ENCODE measurements around the gene HOXA10. TPM values are rescaled to one million over a fixed set of nuclear protein-coding genes. Genes with fewer than 3 reads are reported as not detected.
A peak's percentile ranks its signal among the peaks of the same experiment; 100 is the strongest.

Gene HOXA10
- total RNA-seq, 2 donors from 2014 or later = 0.10 to 0.21 TPM

DNA sequence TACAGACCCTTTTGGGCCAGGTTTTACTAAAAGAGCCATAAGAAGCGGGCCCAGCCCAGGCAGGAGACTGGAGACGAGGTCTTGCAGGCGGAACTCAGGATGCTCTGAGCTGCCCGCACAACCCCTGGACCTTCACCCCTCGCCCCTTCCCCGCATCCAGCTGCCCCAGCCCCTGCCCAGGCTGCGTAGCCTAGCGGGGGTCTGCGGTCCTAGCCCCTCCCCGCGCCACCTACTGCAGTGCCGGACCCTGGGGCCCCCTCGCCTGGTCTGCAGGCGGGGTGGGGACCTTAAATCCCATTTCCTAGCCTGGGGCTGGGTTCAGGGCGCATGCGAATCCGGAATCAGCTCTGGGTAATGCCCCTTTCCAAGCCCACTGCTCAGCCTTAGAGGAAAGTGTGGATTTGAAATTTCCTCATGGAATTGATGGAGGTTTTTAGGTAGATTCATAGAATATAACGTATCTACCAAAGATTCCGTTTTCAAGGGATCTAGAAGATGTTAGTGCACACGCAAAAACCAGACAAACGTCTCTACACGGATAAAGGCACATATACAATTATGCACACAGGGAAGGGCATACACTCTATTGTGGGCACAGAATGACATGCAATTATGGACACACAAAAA is 21.2 kb downstream of the HOXA10 start:
- ATAC-seq = no peak
- intact Hi-C loops (cut with DNase I) = no loop called here
- no peak for DNase-seq

DNA sequence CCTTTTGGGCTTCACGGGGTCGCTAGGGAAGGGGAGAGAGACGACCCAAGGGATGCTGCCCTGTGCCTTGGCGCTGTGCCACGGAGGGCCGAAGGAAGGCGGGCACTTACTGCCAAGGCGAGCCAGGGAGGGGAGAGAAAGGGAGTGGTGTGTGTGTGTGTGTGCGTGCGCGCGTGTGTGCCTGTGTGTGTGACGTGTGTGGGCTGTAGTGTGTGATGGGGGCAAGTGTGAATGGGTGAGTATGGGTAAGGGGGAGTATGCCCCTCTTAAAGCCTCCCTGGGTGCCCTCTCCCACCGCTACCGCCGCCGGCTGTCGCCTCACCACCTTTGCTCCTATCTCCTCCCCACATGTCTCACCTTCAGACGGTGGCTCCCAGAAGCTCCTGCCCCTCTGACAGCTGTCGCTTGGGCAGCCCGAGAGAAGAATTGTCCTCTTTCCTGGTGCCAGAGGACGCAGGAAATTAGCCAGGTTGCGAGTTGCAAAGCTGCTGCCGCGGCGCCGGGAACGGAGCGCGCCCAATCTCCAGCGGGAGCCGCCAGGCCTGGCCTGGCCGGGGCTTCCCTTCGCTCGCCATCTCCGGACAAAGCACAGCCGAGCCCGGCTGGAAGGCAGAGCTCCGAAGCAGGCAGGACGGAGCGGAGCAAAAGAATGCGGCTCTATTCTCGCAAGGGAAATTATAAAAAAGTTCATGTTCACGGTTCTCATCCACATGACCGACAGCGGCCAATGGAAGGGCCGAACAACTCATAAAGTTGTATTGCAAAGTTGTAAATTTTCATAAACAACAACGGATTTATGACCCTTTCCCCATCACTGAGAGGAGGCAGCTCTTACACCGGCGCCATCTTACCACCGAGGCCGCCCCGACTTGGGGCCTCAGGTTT is 21.9 kb downstream of the HOXA10 start, which contains the start of gene HOXA3:
HOXA3 (minus strand) TSS at position 653 of the 885 bp plus-strand sequence. CDS start 41,943 bp downstream, outside the sequence.
- no peak for DNase-seq
- intact Hi-C loops (cut with DNase I) = no loop called here
- no peak for ATAC-seq

DNA sequence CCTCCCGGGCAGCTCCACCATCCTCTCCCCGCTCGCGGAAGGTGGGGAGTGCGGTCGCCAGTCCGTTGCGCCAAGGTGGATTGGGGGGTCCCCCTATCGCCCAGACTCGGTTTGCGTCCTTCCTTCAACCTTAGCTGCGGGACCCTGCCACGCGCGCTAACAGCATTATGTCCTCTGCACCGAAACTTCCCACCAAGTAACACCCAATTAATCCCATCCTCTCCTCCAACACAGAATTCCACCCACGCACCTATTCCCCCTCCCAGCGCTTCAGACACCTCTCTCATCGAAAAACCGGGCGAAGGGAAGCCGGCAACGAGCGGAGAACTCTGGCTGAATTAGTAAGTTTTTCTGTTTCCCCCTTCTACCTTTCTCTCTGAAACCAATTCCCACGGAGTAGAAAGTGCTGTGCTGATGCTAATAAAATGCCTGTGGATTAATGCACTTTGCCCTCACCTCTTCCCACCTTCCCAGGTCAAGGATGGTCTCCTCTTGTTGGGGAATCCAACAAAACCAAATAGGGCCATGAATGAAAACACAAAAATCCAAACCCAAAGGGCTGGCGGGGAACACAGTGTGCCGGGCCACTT is 22.7 kb downstream of the HOXA10 start:
- intact Hi-C loops (cut with DNase I) = no loop called here
- DNase-seq (no peak), ATAC-seq (no peak)

DNA sequence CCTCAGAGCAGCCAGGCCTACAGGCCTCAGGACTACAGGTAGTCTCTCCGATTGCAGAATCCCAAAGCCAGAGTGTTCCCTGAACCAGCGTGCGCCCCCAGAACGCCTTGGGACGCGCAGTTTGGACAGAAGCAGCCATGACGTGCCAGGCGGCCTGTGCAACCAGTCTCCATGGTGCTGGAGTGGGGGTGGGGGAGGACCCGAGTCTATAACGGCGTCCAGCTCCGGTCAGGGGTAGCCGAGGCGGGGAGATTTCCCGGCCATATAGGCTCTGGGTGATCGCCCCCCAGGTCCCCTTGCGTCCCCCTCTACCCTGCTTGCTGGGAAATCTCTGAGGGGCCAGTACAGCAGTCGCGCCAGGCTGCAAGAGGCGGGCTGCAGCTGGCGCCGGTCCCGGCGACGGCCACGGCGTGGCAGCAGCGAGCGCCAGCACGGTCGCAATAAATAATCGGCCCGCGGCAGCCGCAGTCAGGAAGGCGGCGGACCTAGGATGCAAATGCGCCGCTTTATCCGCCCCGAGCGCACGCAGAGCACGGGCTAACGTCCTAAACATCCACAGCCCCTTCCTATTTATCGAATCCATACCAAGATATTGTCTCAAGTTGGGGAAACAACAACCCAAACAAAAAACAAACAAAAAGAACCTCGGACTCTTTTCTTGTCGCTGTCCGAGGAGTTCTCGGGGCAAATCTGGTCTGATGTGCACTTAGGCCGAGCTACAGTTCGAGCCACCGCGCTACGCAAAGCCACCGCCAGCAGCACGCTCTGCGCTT is 23.4 kb downstream of the HOXA10 start:
- ATAC-seq = peak; percentile 78 to 82
- DNase-seq = peak; percentile 72
- intact Hi-C loops (cut with DNase I) = no loop called here

- no peak for ATAC-seq
- DNase-seq = no peak
- intact Hi-C loops (cut with DNase I) = no loop called here
These were observed 24.1 kb downstream of the HOXA10 start for GRCh38 chr7:27149842-27150567.

DNA sequence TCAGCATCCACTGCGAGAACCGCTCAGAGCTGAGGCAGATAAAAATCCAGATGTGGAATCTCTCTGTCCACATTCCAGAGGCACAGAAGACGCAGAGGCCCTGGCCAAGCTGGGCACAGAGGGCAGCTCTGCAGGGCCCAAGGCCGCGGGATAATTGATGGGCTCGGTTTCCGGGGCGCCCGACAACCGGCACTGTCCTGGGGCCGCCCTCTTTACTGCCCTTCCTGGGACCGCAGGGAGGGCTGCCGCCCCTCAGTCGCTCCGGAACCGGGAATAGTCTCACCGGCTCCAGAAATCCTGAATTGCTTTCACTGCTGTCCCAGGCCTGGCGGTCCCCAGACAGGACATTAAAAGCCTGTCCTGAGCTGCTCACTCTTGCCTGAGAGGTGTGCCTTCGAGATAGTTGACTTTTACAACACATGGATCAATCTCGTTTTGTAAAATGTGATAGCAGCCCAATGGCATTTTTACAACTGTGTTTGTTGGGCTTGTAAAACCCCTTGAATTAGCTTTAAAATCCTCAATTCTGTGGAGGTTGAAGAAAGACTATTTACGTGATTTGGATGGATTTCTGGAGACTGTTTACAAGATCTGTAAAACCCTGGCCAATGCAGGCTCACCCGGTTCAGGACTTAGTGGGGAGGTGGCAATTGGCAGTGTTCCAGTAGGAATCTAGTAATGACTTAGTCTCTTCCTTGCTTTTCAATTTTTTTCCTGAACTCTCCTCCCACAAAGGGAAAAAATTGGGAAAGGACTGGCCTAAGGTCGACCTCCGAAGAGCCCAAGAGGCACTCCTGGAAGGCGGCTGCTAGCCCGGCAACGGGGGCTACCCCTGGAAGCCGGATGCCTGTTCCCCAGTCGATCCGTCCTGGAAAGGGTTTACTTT is 25.1 kb downstream of the HOXA10 start:
- intact Hi-C loops (cut with DNase I) = no loop called here
- DNase-seq (no peak), ATAC-seq (no peak)

- intact Hi-C loops (cut with DNase I) = no loop called here
- DNase-seq = no peak
These were observed 25.9 kb downstream of the HOXA10 start for GRCh38 chr7:27148031-27148755.

DNA sequence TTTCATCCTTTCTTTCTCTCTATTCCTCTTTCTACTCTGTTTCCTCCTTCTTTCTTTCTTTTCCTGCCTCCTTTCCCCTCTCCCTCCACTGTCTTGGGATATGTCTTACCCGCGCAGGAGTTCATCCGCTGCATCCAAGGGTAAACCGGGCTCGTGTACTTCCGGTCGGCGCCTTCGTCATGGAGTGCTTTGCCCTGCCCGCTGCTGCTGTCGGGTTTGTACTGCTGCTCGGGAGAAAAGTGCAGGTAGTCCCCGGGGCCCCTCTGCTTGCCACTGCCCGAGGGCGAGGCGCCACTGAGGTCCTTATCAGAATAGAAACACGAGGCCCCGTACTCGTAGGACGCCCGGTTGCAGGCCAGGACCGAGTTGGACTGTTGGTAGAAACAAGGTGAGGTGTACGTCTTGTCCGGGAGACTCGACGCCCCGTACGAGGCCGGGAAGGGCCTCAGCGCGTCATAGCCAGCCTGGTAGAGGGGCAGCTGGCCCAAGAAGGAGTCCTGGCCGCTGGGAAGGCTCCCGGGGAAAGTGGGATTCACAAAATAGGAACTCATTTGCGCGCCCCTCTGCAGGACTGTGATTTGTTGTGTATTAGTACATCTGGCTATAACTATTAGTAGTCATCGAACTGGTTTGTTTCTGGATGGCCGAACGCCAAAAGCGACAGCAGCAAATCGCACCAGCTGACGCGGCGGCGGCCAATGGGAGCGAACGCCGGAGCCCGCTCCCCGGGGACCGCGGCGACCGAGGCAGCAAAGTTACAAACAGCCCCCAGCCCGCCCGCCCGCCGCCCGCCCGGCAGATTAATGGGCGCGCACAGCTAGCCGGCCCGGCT is 26.7 kb downstream of the HOXA10 start, which contains the start of gene HOXA6:
HOXA6 (minus strand) TSS at position 576 of the 832 bp plus-strand sequence; CDS start at position 551, 25 bp downstream.
- intact Hi-C loops (cut with DNase I) = no loop called here
- no peak for ATAC-seq
- DNase-seq = no peak

More at GRCh38 chr7:27148031-27148755, 25.9 kb downstream of the HOXA10 start:
- no peak for ATAC-seq

DNA sequence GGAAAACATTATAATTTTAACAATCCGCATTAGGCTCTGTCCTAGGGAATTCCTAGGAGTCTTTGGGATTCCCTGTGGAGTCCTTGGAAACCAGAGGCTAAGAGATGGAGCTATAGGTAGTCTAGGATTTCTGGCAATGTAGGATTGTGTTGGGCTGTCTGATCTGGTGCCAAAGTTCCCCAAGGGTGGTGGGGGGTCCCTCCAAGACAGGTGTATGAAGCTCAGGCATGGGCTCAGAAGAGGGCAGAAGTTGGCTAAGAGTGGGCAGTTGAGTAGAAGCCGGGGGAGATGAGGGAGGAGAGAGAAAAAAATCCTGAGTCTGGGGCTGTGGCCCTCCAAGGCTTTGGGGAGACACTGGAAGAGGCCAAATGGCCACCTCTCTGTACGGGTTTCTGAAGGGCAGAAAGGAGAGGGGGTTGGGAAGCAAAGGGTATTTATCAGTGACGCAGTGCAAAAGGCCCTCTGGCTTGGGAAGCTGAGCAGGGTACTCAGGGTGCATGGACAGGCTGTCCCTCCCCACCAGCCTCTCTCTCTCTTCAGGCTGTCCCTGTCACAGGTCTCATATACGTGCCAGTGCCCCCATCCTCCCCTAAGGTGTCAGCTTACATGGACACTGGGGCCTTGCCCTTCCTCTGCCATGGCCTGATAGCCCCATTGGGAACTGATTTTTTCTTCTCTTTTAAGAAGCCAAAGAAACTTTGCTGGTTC is 27.5 kb downstream of the HOXA10 start:
- DNase-seq (no peak), ATAC-seq (no peak)
- intact Hi-C loops (cut with DNase I) = no loop called here

GRCh38 chr7:27145914-27146412 is 28.2 kb downstream of the HOXA10 start:
- ATAC-seq = no peak
- DNase-seq = no peak
- intact Hi-C loops (cut with DNase I) = no loop called here

DNA sequence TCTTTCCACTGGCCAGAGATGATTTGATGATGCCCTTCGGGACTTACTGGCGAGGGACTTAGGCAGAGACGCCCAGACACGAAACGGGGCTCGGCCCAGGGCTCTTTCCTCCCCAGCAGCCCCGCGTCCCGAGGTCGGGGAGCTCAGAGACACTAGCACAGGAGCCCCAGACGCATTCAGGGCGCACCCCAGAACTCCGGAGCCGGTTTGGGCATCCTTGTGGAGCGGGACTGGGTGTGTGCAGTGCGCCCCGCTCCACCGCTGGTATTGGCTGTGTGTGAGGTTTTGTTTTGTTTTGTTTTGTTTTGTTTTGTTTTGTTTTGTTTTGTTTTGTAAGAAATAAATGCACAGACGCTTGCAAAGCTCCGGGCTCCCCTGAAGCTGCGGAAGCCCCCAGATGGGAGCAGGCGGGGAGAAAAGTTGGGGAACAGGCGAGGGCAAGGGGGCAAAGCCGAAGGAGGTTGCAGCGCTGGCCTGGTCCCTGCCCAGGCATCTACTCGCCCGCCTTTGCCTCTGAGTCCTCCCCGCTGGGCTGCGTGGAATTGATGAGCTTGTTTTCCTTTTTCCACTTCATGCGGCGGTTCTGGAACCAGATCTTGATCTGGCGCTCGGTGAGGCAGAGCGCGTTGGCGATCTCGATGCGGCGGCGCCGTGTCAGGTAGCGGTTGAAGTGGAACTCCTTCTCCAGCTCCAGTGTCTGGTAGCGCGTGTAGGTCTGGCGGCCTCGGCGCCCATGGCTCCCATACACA is 28.8 kb downstream of the HOXA10 start:
- DNase-seq = no peak
- no peak for ATAC-seq
- intact Hi-C loops (cut with DNase I) = no loop called here

DNA sequence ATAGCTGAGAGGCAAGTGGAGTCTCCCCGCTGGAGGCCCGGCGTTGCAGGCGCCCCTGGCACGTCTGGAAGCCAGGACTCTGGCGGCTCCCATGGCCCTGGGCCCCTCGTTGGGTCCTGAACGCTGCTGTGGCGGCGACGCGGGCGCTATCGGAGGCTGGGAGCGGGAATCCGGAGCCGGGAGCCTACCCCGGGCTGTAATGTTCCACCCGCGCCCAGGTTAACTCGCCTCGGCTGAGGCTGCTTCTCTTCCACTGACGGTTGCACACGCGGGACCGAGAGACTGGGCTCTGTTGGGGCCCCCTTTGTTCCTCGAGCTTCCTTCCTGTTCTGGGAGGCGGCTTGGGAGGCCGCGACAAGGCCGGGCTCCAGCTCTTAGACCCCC is 29.3 kb downstream of the HOXA10 start:
- no peak for DNase-seq
- no peak for ATAC-seq
- intact Hi-C loops (cut with DNase I) = no loop called here

DNA sequence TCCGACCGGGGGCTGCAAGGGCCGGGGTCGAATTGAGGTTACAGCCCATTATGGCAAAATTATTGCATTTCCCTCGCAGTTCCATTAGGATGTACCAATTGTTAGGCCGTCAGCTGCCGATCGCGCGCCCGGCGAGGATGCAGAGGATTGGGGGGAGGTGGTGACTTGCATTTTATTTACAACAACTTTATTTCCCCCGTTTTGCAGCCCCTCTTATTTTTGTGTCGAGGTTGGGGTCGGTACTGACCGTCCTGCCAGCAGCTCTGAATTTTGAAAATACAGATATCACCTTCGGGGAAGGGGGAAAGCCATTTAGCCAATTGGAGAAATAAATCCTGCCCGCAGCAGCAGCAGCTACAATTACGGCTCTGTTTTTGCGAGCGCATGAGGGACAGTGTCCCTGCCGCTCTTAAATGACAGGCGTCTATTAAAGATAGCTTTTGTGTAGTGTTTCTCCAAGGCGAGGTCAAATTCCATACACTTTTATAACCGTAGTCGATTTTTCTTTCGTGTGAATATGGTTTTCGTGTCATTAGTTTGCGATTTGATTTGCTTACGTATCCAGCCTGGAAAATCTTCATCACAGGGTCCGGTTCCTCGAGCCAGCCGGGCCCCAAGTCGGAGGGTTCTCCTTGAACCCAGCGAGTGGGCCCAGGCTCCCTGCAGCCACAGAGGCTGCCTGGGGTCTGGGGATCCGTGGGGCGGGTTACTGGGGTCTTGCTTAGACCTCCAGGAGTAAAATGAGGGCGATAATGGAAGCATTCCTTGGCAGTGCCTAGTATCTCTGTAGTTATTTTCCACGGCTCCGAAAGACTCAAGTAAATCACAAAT is 30.0 kb downstream of the HOXA10 start:
- ATAC-seq (no peak), DNase-seq (no peak)
- intact Hi-C loops (cut with DNase I) = no loop called here

Data from left cardiac atrium (tissue), 4 donors.